Right kidney (tissue), 1 donor: ENCODE measurements around the gene LDAH.
"Not testable (repeated sequence)": the region's sequence is repeated elsewhere in the genome, so short reads cannot be mapped to it uniquely, and the experiment has no call there.

Source experiments
- DNase-seq: peaks from one replicate; pipeline ENCODE4 v3.0.0-alpha.2; 2016

LDAH gene

GRCh38 chr2:20793944-20794343, 29.0 kb downstream of the LDAH start:
- DNase-seq: not testable (repeated sequence)

- no peak for DNase-seq
Observed at GRCh38 chr2:20781656-20782265, 41.1 kb downstream of the LDAH start.

GRCh38 chr2:20771299-20771698, 51.6 kb downstream of the LDAH start:
- DNase-seq: no peak

GRCh38 chr2:20766798-20767644, 55.9 kb downstream of the LDAH start:
- DNase-seq: no peak

GRCh38 chr2:20766213-20766612, 56.7 kb downstream of the LDAH start:
- no peak for DNase-seq

- no peak for DNase-seq
Observed at GRCh38 chr2:20762945-20763683, 59.8 kb downstream of the LDAH start.

- DNase-seq: no peak
Observed at GRCh38 chr2:20759487-20759886, 63.4 kb downstream of the LDAH start.

- DNase-seq: no peak
Observed at GRCh38 chr2:20758997-20759396, 63.9 kb downstream of the LDAH start.

- no peak for DNase-seq
Observed at GRCh38 chr2:20757405-20758090, 65.4 kb downstream of the LDAH start.

- no peak for DNase-seq
Observed at GRCh38 chr2:20755132-20755800, 67.6 kb downstream of the LDAH start.

- DNase-seq: no peak
Observed at GRCh38 chr2:20752293-20752692, 70.6 kb downstream of the LDAH start.

- DNase-seq: no peak
Observed at GRCh38 chr2:20747317-20747716, 75.6 kb downstream of the LDAH start.

- peak; percentile 28 for DNase-seq
Observed at GRCh38 chr2:20745924-20746555, 76.9 kb downstream of the LDAH start.

GRCh38 chr2:20744366-20745335, 78.2 kb downstream of the LDAH start:
- DNase-seq: no peak

- no peak for DNase-seq
Observed at GRCh38 chr2:20738772-20739171, 84.1 kb downstream of the LDAH start.

GRCh38 chr2:20737505-20737904, 85.4 kb downstream of the LDAH start:
- DNase-seq: no peak

GRCh38 chr2:20728114-20728758, 94.7 kb downstream of the LDAH start:
- DNase-seq: no peak

- DNase-seq: no peak
Observed at GRCh38 chr2:20726913-20727312, 96.0 kb downstream of the LDAH start.

- no peak for DNase-seq
Observed at GRCh38 chr2:20725782-20726181, 97.1 kb downstream of the LDAH start.
